Left lung (tissue), 10 donors: ENCODE results near the gene GUSB. TPM values are rescaled to one million over a fixed set of nuclear protein-coding genes. Genes with fewer than 3 reads are reported as not detected.

Experiments used
- ATAC-seq: fragments of 200-7000 bp; cut with Tn5 transposase; one replicate; pipeline ENCODE4 v1.9.1; 2020; ENCODE audit warnings: moderate library complexity
- DNase-seq, 4 donors: peaks; one replicate each; pipeline ENCODE4 v3.0.0-alpha.2; 2013 to 2020
- H3K27ac ChIP-seq, 2 donors: fragments of 200-600 bp; sonication (generic) in 1 of 2; one replicate each; pipeline versions ENCODE4 v1.5.0 to v1.8.0; 2020 to 2021
- H3K27me3 ChIP-seq, 2 donors: fragments of 200-600 bp; sonication (generic) in 1 of 2; one replicate each; pipeline versions ENCODE4 v1.5.0 to v1.8.0; 2020 to 2021
- H3K36me3 ChIP-seq, 2 donors: fragments of 200-600 bp; sonication (generic) in 1 of 2; one replicate each; pipeline versions ENCODE4 v1.5.0 to v1.8.0; 2020 to 2021
- H3K4me1 ChIP-seq, 2 donors: fragments of 200-600 bp; one replicate each; pipeline ENCODE4 v1.8.0; 2021
- H3K4me3 ChIP-seq, 2 donors: fragments of 200-600 bp; sonication (generic) in 1 of 2; one replicate each; pipeline versions ENCODE4 v1.5.0 to v1.8.0; 2020 to 2021; ENCODE audit warnings: mild to moderate bottlenecking in 1 of 2
- H3K9me3 ChIP-seq, 2 donors: fragments of 200-600 bp; sonication (generic) in 1 of 2; one replicate each; pipeline versions ENCODE4 v1.5.0 to v1.8.0; 2020 to 2021
- CTCF ChIP-seq, 2 donors: fragments of 200-600 bp; sonication (generic) in 1 of 2; IDR thresholded peaks; one replicate each; pipeline versions ENCODE4 v1.5.0 to v1.8.0; 2021; ENCODE audit warnings: antibody characterized with exemption in 2 of 2
- intact Hi-C, 2 donors: fragments of 100-400 bp; cut with DNase I; formaldehyde crosslinking; loops; one replicate each; pipeline versions ENCODE4 v1.11.2 to v1.14.2; 2022
- polyA plus RNA-seq, 6 donors: library from polyadenylated mRNA; unstranded; fragments of 120-200 nt; gene quantifications; one replicate each; pipeline ENCODE4 v1.2.1, GENCODE V29; 2013; ENCODE audit not compliant: insufficient read length in 6 of 6
- total RNA-seq, 2 donors: library from RNA; stranded (reverse); fragmentation: NEBNext Ultra II Directional; extraction: Animal tissue kit (Norgen Biotek cat#: 25700); gene quantifications; one replicate each; pipeline ENCODE4 v1.2.1, GENCODE V29; 2021
- donor health status: DM: no; HTN: yes; CAD: no.
- donor health status: DM: no; HTN: no; CAD: no.

The GUSB gene
- total and polyA plus RNA-seq, 8 donors: 54.7 to 76.9 (median 69.0) TPM

- Histone ChIP-seq H3K27ac (peak overlapping the region in 1 of 2 donors; percentile 87), H3K4me3 (peak overlapping the region in 1 of 2 donors; percentile 99), H3K9me3 (no peaks in the 10 kb centered on the region), H3K36me3 (peaks cover 0 to 52% of the 10 kb centered on the region in 2 donors), H3K4me1 (peaks cover 11 to 23% of the 10 kb centered on the region in 2 donors), H3K27me3 (no peaks in the 10 kb centered on the region)
- no peak for TF ChIP-seq CTCF (IDR thresholded peaks at IDR 0.05)
- DNase-seq: no peak
- intact Hi-C loops: no loop called here
- ATAC-seq: no peak
Observed at GRCh38 chr7:65979583-65980477, 2.2 kb downstream of the GUSB start.

- ATAC-seq: no peak
- intact Hi-C loops: no loop called here
- no peak overlapping the region for H3K4me3 ChIP-seq
- no peaks in the 10 kb centered on the region for H3K9me3 ChIP-seq
- peaks cover 11 to 23% of the 10 kb centered on the region in 2 donors for H3K4me1 ChIP-seq
- H3K27ac ChIP-seq: no peak overlapping the region
- no peak for DNase-seq
- no peaks in the 10 kb centered on the region for H3K27me3 ChIP-seq
- peaks cover 0 to 60% of the 10 kb centered on the region in 2 donors for H3K36me3 ChIP-seq
- no peak for TF ChIP-seq CTCF (IDR thresholded peaks at IDR 0.05)
Observed at GRCh38 chr7:65978891-65979582, 3.0 kb downstream of the GUSB start.

- H3K9me3 ChIP-seq: no peaks in the 10 kb centered on the region
- H3K27me3 ChIP-seq: no peaks in the 10 kb centered on the region
- ATAC-seq (no peak), DNase-seq (no peak)
- intact Hi-C loops: no loop called here
- H3K36me3 ChIP-seq: peaks cover 0 to 83% of the 10 kb centered on the region in 2 donors
- no peak for TF ChIP-seq CTCF (IDR thresholded peaks at IDR 0.05)
- peaks cover 11 to 19% of the 10 kb centered on the region in 2 donors for H3K4me1 ChIP-seq
- H3K27ac ChIP-seq: no peak overlapping the region
- no peak overlapping the region for H3K4me3 ChIP-seq
Observed at GRCh38 chr7:65976659-65977196, 5.3 kb downstream of the GUSB start.

- Histone ChIP-seq H3K27ac (no peak overlapping the region), H3K27me3 (no peaks in the 10 kb centered on the region), H3K36me3 (peaks cover 0 to 91% of the 10 kb centered on the region in 2 donors), H3K9me3 (no peaks in the 10 kb centered on the region), H3K4me3 (no peak overlapping the region), H3K4me1 (peaks cover 8 to 12% of the 10 kb centered on the region in 2 donors)
- DNase-seq (no peak), ATAC-seq (no peak)
- no peak for TF ChIP-seq CTCF (IDR thresholded peaks at IDR 0.05)
- intact Hi-C loops: no loop called here
Observed at GRCh38 chr7:65975814-65976445, 6.1 kb downstream of the GUSB start.
